Thoracic aorta (tissue), 2 donors: Measurements from ENCODE around the gene PNPLA2. TPM values are rescaled to one million over a fixed set of nuclear protein-coding genes. Genes with fewer than 3 reads are reported as not detected.
A peak's percentile ranks its signal among the peaks of the same experiment; 100 is the strongest.

Experiments used
- ATAC-seq: fragments of 150-250 bp; one replicate; pipeline ENCODE4 v1.8.0; 2017; ENCODE audit warnings: low read depth; ENCODE audit not compliant: insufficient number of reproducible peaks, low FRiP score
- DNase-seq: peaks from one replicate; pipeline ENCODE4 v3.0.0-alpha.2; 2020; ENCODE audit warnings: low spot score
- H3K27ac ChIP-seq, 2 donors: fragments of 200-600 bp; sonication (generic); 1 replicate in 1 of 2; 2 replicates in 1 of 2; pipeline ENCODE4 v1.5.1; 2016; ENCODE audit warnings: mild to moderate bottlenecking in 2 of 2, moderate library complexity in 2 of 2
- H3K27me3 ChIP-seq: fragments of 200-600 bp; sonication (generic); replicated peaks from 2 replicates; pipeline ENCODE4 v1.6.0; 2016; ENCODE audit warnings: mild to moderate bottlenecking; ENCODE audit not compliant: insufficient read depth
- H3K36me3 ChIP-seq: fragments of 200-600 bp; sonication (generic); one replicate; pipeline ENCODE4 v1.5.1; 2016
- H3K4me1 ChIP-seq, 2 donors: fragments of 200-600 bp; sonication (generic); 1 replicate in 1 of 2; 2 replicates in 1 of 2; pipeline versions ENCODE4 v1.5.1 to v1.6.0; 2016; ENCODE audit warnings: low read depth in 2 of 2, mild to moderate bottlenecking in 1 of 2; ENCODE audit not compliant: control insufficient read depth in 1 of 2
- H3K4me3 ChIP-seq: fragments of 200-600 bp; sonication (generic); 2 replicates; pipeline ENCODE4 v1.5.1; 2016; ENCODE audit warnings: mild to moderate bottlenecking
- H3K9me3 ChIP-seq: fragments of 200-600 bp; sonication (generic); 2 replicates; pipeline ENCODE4 v1.5.1; 2016
- CTCF ChIP-seq: fragments of 200-600 bp; sonication (generic); IDR thresholded peaks from one replicate; pipeline ENCODE4 v1.5.1; 2019; ENCODE audit warnings: antibody characterized with exemption
- total RNA-seq, 2 donors: library from RNA; depleted of rRNA; stranded (reverse); fragments of >200 nt; gene quantifications; one replicate each; pipeline versions ENCODE4 v1.1.0 to v1.2.3, GENCODE V29; 2016

PNPLA2 gene
- total RNA-seq, 2 donors from 2014 or later: 105 to 115 TPM

GRCh38 chr11:798093-798713 is 20.5 kb upstream of the PNPLA2 start, which contains the start of gene SLC25A22:
TSS of gene SLC25A22 (minus strand) at chr11:798281. CDS start at chr11:795006, 3,275 bp downstream.
- Histone ChIP-seq H3K27me3 (no peaks in the 10 kb centered on the region), H3K27ac (peak within 1 kb of the TSS; percentile 69 to 79), H3K36me3 (peaks cover 18% of the 10 kb centered on the region), H3K4me3 (peak within 1 kb of the TSS; percentile 86), H3K9me3 (no peaks in the 10 kb centered on the region), H3K4me1 (peaks cover 10 to 34% of the 10 kb centered on the region in 2 donors)
- peak; percentile 82 for TF ChIP-seq CTCF
- ATAC-seq: peak; percentile 52
- DNase-seq: no peak

GRCh38 chr11:799641-800316 is 18.9 kb upstream of the PNPLA2 start:
- no peak overlapping the region for H3K4me3 ChIP-seq
- peaks cover 18 to 47% of the 10 kb centered on the region in 2 donors for H3K4me1 ChIP-seq
- no peaks in the 10 kb centered on the region for H3K9me3 ChIP-seq
- DNase-seq (no peak), ATAC-seq (no peak)
- TF ChIP-seq CTCF: no peak
- H3K27ac ChIP-seq: no peak overlapping the region
- H3K27me3 ChIP-seq: no peaks in the 10 kb centered on the region
- peaks cover 18% of the 10 kb centered on the region for H3K36me3 ChIP-seq

GRCh38 chr11:800473-800872 is 18.2 kb upstream of the PNPLA2 start:
- DNase-seq: no peak
- no peak for ATAC-seq
- no peak overlapping the region for H3K4me3 ChIP-seq
- no peaks in the 10 kb centered on the region for H3K9me3 ChIP-seq
- H3K27me3 ChIP-seq: no peaks in the 10 kb centered on the region
- H3K4me1 ChIP-seq: peaks cover 18 to 41% of the 10 kb centered on the region in 2 donors
- no peak overlapping the region for H3K27ac ChIP-seq
- no peak for TF ChIP-seq CTCF
- peaks cover 18% of the 10 kb centered on the region for H3K36me3 ChIP-seq

GRCh38 chr11:801097-801780 is 17.5 kb upstream of the PNPLA2 start:
- no peak for TF ChIP-seq CTCF
- no peak overlapping the region for H3K27ac ChIP-seq
- H3K36me3 ChIP-seq: peaks cover 18% of the 10 kb centered on the region
- H3K27me3 ChIP-seq: no peaks in the 10 kb centered on the region
- H3K4me3 ChIP-seq: no peak overlapping the region
- H3K9me3 ChIP-seq: no peaks in the 10 kb centered on the region
- ATAC-seq (no peak), DNase-seq (no peak)
- H3K4me1 ChIP-seq: peaks cover 15 to 36% of the 10 kb centered on the region in 2 donors

GRCh38 chr11:802018-802617 is 16.6 kb upstream of the PNPLA2 start:
- no peak for TF ChIP-seq CTCF
- no peak for ATAC-seq
- no peak overlapping the region for H3K27ac ChIP-seq

More at GRCh38 chr11:802018-802617, 16.6 kb upstream of the PNPLA2 start:
- DNase-seq: no peak
- Histone ChIP-seq H3K9me3 (no peaks in the 10 kb centered on the region), H3K27me3 (no peaks in the 10 kb centered on the region), H3K4me3 (no peak overlapping the region), H3K4me1 (peaks cover 9 to 28% of the 10 kb centered on the region in 2 donors), H3K36me3 (peaks cover 18% of the 10 kb centered on the region)
